HG02763 (cell line): ENCODE data around the gene CDH13.

Source experiments
- ATAC-seq: cut with Tn5 transposase; IDR thresholded peaks from one replicate; pipeline ENCODE4 v1.9.1; 2021; ENCODE audit warnings: mild to moderate bottlenecking, moderate library complexity; ENCODE audit not compliant: unreplicated experiment

The CDH13 gene

DNA sequence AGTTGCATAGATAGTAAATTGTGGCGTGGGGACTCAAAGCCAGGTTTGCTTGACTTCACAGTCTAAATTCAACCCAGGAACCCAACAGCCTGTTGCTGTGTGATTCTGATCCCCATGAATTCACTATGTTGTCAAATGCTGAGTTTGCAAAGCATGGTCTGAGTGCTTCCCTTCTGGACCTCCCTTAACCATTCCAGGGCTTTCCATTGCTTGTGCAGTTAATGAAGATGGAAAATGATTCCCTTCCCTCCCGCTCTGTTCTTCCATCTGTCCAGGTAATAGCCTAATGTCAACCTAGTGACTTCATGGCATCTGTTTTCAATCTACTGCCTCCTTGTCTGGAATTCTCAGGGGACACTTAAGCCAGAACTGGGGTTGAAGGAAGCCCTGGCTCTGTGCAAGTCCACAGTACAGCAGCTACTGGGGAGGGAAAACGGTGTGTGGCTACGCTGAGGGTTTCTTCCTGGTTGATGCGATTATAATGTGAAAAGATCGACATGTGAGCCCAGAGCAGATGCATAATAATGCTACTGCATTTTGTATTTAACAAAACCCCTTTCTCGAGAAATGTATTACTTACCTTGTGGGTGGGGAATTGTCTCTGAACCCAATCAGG, 206.7 kb downstream of the CDH13 start:
- no peak for ATAC-seq

GRCh38 chr16:82834151-82834815, 207.5 kb downstream of the CDH13 start:
- ATAC-seq, result no peak

DNA sequence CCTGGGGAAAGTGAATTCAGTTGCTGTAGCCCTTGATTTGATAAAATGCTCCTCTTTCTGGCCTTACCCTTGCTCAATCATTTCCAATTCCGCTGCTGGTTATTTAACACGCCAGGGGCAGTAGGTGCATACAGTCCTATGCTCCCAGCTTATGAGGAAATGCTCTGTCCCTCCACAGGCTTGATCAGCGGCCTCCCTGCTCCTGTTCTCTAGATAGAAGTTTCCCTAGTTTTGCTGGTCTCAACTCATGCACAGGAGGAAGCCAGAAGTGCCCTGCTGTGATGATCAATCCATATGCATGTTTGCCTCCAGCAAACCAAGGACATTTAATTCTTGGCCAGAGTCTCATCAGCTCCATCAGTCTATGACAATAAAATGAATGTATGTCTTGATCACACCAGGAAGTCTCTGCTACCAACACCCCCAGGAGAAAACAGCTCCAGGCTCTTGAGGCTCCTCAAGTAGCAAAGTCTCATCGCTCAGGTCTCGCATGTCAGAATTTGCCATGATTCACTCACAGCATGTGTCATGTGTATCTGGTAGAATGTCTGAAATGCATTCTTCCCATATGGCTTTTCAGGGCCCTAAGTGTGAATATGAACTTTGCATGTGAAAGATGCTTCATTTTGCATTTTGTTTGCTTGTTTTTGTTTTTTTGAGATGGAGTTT, 208.9 kb downstream of the CDH13 start:
- no peak for ATAC-seq

DNA sequence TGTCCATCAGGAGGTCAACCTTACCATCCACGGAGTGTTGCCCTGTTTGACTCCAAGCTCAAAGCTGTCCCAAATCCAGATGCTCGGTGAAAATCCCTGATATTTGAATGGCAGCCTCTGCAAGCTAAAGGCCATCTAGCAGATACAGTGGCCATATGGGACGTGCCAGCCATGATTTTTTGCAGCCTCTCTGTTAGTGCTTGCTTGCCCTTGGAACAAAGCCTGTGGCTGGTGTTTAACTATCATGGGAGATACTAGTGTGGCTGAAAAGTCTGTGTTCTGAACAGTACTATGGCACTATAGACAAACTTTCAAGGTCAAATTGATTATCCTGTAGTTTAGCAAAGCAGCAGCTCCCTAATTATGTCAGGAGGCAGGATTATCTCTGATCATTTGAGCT, 214.3 kb downstream of the CDH13 start:
- ATAC-seq, result no peak

DNA sequence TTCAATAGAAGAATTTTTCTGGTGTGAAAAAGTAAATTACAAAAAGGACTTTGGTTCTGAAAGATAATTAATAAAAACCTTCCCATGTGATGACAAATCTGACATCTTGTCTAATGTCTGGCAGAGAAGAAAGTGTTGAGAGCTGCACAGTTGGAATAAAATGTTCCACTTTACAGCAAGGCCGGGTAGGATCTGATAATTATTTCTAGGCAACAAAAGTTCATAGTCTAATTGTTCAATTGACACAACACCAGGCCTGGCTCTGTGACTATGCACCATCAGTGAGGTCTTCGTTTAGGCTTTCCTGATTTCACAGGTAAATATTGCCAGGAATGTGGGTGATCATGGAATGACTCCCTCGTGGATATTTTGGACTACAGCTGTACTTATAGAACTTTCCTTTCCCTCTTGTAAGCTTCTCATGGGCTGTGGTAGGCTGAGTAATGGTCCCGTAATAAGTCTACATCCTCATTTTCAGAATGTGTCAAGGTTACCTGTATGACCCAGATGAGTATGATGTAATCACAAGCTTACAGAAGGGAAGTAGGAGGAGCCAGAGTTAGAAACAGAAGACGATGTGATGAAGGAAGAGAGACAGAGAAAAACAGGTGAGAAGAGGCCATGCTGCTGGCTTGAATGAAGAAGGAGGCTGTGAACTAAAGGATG, 217.0 kb downstream of the CDH13 start:
- ATAC-seq, result no peak

GRCh38 chr16:82845116-82845515, 218.3 kb downstream of the CDH13 start:
- ATAC-seq, result no peak

GRCh38 chr16:82846806-82847205, 220.0 kb downstream of the CDH13 start:
- no peak for ATAC-seq

DNA sequence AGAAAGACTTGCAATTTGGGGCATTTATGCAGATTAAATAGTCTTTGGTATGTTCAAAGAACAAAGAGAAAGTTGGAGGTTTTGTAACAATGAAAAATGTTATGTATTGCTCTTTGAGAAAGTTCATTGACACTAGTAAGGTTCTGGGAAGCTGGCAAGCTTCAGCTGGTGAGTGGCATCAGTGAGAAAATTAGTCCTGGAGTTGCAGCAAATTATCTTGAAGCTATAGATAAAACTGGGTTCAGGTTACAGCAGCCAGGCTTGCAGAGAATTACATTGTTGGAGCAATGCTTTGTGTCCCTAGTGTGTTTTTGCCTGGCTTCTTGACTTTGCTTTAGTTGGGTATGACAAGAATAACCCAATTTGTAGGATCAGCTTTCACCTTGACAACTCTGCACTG, 221.2 kb downstream of the CDH13 start:
- no peak for ATAC-seq

DNA sequence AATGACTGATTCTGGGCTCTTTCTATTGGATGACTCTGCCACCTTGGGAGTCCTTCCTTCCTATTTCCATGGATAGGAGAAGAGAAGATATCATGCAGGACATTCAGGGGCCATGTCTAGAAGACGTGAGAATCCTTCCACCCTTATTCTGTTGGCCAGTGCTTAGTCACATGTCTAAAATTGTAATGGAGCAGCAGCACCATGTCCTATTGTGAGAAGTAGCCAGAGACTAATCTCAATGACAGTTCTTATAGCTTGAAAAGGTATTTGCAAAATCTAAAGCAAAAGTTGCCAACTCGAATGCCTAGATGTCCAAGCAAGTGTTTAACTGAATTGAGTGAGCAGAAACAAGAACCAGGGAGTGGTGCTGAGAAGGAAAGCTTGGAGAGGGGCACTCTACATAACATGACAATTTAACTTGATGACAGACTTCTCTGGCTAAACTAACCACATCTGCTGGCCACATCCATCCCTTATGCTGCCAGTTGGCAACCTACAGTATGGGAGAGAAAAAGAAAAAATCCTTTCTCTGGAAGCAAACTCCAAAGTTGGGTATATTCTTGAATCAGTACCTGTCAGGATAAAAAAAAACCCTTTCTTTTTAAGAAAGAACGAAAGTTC, 225.7 kb downstream of the CDH13 start:
- no peak for ATAC-seq

DNA sequence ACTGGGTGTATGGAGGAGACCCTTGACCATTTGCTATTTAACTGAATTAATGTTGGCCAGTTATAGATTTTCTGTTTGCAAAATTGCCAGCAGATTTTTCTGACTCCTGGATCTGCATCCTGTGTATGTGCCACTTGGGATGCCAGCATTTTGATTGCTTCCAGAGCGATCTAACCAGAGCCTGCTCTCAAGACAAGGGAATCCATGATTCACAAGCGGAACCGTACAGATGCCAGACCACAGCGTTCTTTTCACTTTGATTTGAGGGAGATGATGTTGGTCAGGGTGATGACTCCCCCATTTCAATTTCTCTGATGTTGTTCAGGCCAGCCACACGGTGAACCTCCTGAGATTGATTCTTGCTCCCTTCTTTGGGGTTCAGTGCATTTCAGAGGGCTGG, 228.7 kb downstream of the CDH13 start:
- ATAC-seq, result no peak

DNA sequence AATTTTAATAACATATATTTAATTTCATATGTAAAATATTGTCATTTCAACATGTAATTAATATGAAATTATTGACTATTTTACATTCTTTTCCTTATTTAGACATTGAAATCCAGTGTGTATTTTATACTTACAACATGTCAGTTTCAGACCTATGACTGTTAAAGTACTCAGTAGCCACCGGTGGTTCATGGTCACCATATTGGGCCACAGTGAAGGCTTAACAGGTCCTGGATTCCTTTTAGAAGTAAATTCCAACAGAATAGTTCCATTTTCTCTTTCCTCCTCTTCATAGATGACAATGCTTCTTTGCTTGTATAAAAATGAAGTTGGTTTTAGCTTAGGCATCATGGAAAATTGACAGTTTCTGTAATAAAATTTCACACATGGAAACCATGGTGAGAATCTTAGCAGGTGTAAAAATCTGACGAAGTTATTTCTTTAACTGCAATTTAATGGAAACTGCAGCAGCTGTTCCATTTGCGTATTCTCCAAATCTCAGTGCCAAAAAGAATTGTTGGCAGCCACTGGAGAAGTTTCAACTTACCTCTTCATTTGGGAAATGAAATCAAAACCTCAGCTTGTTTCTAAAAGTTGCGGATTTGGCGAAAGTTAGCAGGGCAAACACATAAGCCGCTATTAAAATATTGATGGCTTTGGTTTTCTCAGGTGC, 231.1 kb downstream of the CDH13 start:
- ATAC-seq, result no peak

- no peak for ATAC-seq
Measured at GRCh38 chr16:82859662-82860061, 232.9 kb downstream of the CDH13 start.

DNA sequence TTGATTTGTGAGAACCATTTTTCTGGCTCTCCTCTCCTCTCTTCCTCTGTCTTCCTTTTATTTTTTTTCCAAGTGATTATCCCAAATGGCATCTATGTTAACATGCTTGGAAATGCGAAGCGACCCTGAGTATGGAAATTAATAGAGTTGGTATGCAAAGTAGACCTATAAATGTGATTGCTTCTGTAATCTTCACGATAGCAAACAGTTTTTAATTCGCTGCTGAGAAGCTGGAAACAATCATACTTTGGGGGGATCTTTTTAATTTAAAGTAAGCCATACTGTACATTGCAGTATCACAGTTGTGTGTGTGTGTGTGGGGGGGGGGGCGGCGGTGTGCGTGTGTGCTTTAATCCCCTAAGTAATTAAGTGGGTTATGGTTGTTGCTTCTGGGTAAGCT, 233.3 kb downstream of the CDH13 start:
- no peak for ATAC-seq

DNA sequence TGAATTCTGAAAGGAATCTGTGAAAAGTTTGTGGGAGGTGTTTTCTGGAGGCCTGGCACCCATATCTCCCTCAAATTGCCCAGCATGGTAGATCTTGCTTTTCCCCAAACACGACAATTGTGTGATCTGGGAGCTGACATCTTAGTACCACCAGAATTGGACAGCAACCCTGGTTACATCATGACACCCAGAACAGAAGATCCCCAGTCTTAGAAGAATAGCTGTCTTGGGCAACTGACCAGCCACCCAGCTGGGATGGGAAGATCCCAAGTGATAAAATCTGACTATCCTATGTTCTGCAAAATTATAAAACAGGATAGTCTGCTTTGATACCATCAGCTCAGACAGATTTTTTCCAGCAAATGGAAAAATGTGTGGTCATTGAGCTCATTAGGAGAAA, 235.3 kb downstream of the CDH13 start:
- no peak for ATAC-seq

GRCh38 chr16:82864332-82865040, 237.7 kb downstream of the CDH13 start:
- no peak for ATAC-seq

GRCh38 chr16:82865412-82865811, 238.6 kb downstream of the CDH13 start:
- no peak for ATAC-seq

DNA sequence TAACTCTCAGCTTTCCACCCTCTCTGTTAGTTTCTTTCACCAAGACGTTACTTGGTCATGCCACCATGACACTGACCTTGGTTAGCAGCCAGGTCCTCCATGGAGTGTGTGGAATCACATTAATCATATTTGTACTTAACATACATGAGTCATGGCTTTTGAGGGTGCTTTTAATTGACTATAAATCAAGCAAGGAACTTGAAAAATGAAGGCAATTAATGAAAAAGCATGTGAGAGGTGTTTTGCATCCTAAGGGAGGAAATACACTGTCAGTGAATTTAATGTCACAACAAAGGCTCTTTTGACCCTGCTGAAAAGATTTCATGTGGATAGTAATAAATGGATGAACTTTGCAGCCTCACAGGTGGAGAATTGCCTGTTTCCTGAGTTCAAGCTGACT, 240.7 kb downstream of the CDH13 start:
- ATAC-seq, result no peak

DNA sequence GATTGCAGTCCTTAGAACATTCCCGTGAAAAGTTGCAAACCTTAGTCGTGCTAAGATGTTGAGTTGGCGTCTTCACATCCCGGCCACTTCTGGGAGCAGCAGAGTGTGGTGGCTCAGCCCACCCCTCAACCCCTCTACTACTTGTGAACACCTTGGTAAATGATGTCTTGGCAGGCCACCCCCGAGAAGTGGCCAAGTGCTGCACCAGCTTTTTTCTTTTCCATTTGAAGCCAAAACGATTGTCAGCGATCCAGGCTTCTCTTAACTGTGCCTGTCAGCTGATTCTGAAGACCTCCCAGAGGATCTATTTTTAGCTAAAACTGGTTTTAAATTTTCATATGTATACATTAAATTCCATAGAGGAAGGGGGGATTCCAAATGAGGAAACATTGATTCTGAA, 247.5 kb downstream of the CDH13 start:
- no peak for ATAC-seq

DNA sequence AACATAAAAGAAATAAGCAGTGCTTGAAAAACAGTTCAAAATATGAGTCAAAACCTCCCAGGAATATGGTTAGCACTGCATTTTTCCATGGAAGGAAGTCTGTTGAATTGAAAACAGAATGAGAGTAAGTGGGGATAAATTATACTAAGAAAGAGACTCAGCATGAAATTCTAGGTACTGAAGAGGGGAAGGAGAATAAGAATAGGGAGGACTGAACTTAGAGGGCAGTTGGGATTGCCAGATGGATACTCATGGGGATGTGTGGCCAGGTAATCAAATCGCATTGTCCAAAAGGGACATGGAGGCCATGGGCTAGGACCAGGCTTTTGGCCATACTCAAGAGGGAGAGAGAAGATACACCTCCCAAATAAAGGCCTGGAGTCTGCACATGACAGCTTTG, 247.9 kb downstream of the CDH13 start:
- no peak for ATAC-seq

DNA sequence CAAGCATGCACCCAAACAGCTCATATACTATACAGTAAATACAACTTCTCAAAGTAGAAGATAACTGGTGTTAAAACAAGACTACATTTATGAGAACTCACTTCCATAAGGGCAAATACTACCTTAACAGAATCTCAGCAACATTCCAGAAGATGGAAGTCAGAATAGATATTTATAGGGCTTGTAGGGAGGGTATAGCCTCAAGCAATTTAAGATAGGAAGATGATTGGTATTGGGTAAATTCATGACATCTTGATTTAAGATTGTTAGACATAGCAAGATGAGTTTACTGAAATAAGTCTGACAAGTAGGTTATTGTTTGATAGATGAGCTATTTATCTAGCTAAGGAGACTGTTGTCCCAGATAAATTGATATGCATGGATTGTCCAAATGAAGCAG, 250.2 kb downstream of the CDH13 start:
- ATAC-seq, result no peak
